ENCODE measurements around the gene SLC7A4. TPM values are rescaled to one million over a fixed set of nuclear protein-coding genes. Genes with fewer than 3 reads are reported as not detected.

The SLC7A4 gene
- total RNA-seq, 4 donors from 2014 or later, result 2.2 to 13.0 (median 5.8) TPM

- DNase-seq (ENCODE audit: low spot score) (no peak), ATAC-seq (ENCODE audit: low FRiP score) (no peak)
- no peak for TF ChIP-seq CTCF (IDR thresholded peaks at IDR 0.05)
Measured at GRCh38 chr22:20992456-20993303, 39.7 kb downstream of the SLC7A4 start.

GRCh38 chr22:20992056-20992442 is 40.3 kb downstream of the SLC7A4 start:
- no peak for TF ChIP-seq CTCF (IDR thresholded peaks at IDR 0.05)
- ATAC-seq (ENCODE audit: low FRiP score) (no peak), DNase-seq (ENCODE audit: low spot score) (no peak)

- no peak for ATAC-seq (ENCODE audit: low FRiP score)
- TF ChIP-seq CTCF (IDR thresholded peaks at IDR 0.05), result no peak
- DNase-seq (ENCODE audit: low spot score), result no peak
Measured at GRCh38 chr22:20991252-20992055, 40.9 kb downstream of the SLC7A4 start.

- TF ChIP-seq CTCF (IDR thresholded peaks at IDR 0.05), result no peak
- no peak for DNase-seq (ENCODE audit: low spot score)
- no peak for ATAC-seq (ENCODE audit: low FRiP score)
Measured at GRCh38 chr22:20990184-20991180, 41.9 kb downstream of the SLC7A4 start.

GRCh38 chr22:20989323-20990138 is 42.8 kb downstream of the SLC7A4 start:
- DNase-seq (ENCODE audit: low spot score), result no peak
- no peak for ATAC-seq (ENCODE audit: low FRiP score)
- no peak for TF ChIP-seq CTCF (IDR thresholded peaks at IDR 0.05)

All from omental fat pad (tissue), 4 donors.